Bone marrow (tissue), 2 donors: ENCODE results near the gene SLC6A17.

Experiments
- DNase-seq, 2 donors: peaks; one replicate each; lab custom pipeline; 2025; lab: John Stamatoyannopoulos, UW

The SLC6A17 gene

GRCh38 chr1:110135666-110136065, 14.6 kb upstream of the SLC6A17 start:
- DNase-seq: no peak

- DNase-seq: no peak
These were observed 13.4 kb upstream of the SLC6A17 start for GRCh38 chr1:110136911-110137310.

GRCh38 chr1:110138956-110139355, 11.3 kb upstream of the SLC6A17 start:
- no peak for DNase-seq

- no peak for DNase-seq
These were observed 5.9 kb upstream of the SLC6A17 start for GRCh38 chr1:110144366-110144765.

GRCh38 chr1:110148961-110149360, 1.3 kb upstream of the SLC6A17 start:
- DNase-seq: no peak

- no peak for DNase-seq
These were observed 928 bp downstream of the SLC6A17 start for GRCh38 chr1:110151175-110151669.

- DNase-seq: no peak
These were observed 2.0 kb downstream of the SLC6A17 start for GRCh38 chr1:110152133-110152785.

GRCh38 chr1:110153407-110153950, 3.2 kb downstream of the SLC6A17 start:
- no peak for DNase-seq

- DNase-seq: no peak
These were observed 5.7 kb downstream of the SLC6A17 start for GRCh38 chr1:110155878-110156522.

- no peak for DNase-seq
These were observed 8.0 kb downstream of the SLC6A17 start for GRCh38 chr1:110158261-110158660.

- DNase-seq: no peak
These were observed 8.9 kb downstream of the SLC6A17 start for GRCh38 chr1:110159168-110159567.

GRCh38 chr1:110160538-110161100, 10.3 kb downstream of the SLC6A17 start:
- no peak for DNase-seq

- DNase-seq: no peak
These were observed 10.9 kb downstream of the SLC6A17 start for GRCh38 chr1:110161165-110161564.

GRCh38 chr1:110161849-110162248, 11.6 kb downstream of the SLC6A17 start:
- DNase-seq: no peak

GRCh38 chr1:110163591-110163990, 13.3 kb downstream of the SLC6A17 start:
- DNase-seq: no peak

GRCh38 chr1:110164725-110165350, 14.5 kb downstream of the SLC6A17 start:
- no peak for DNase-seq

GRCh38 chr1:110165761-110166231, 15.5 kb downstream of the SLC6A17 start:
- DNase-seq: no peak

- DNase-seq: no peak
These were observed 16.6 kb downstream of the SLC6A17 start for GRCh38 chr1:110166861-110167260.

GRCh38 chr1:110170766-110171733, 20.8 kb downstream of the SLC6A17 start:
- DNase-seq: no peak

GRCh38 chr1:110172001-110172400, 21.7 kb downstream of the SLC6A17 start:
- no peak for DNase-seq

- DNase-seq: no peak
These were observed 23.3 kb downstream of the SLC6A17 start for GRCh38 chr1:110173466-110174105.
